ENCODE results near the gene MRPL21. TPM values are rescaled to one million over a fixed set of nuclear protein-coding genes. Genes with fewer than 3 reads are reported as not detected.

Gene MRPL21
- total RNA-seq, 3 donors from 2014 or later, result 49.2 to 78.4 (median 72.6) TPM

DNA sequence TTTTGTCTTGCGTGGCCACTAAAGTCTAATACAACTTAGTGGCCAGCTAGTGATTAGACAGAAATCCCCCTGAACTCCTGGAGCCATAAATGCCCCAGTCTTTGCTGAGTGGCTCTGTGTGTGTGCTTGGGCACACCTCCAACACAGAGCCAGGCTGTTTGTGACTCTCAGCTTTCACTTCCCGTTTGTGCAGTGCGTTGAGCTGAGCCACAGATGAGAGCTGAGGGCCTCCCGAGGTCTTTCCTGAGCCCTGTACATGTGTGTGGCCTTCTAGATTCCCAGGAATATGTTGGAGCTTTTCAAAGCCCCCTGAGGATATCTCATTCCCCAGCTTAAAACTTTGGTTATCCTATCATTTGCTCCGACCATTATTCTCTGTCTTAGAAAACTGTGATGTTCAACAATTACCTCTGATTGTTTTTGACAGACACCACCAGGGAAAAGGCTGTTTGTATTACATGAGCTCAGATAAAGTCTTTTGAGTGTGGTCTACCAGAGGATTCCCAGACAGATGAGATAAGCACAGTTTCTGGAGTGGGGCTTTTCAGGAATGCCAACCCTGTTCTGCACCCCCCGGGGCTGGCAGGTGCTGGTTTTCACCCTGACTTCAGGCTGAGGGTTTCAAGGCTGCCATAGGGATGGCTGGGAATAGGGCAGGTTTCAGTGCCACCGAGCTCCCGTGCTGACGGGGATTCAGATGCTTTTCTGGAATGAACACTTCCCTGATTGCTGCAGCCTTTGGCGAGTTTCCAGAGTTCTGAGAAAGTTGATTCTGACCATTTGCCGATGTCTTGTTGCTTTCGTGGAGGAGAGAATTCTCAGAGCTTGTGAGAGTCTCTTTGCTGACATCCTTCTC, 23.9 kb upstream of the MRPL21 start:
- no peaks in the 10 kb centered on the region for H3K4me1 ChIP-seq (ENCODE audit: low read depth)
- ATAC-seq (peak; percentile 45), DNase-seq (no peak)
- TF ChIP-seq, protein P1, sequence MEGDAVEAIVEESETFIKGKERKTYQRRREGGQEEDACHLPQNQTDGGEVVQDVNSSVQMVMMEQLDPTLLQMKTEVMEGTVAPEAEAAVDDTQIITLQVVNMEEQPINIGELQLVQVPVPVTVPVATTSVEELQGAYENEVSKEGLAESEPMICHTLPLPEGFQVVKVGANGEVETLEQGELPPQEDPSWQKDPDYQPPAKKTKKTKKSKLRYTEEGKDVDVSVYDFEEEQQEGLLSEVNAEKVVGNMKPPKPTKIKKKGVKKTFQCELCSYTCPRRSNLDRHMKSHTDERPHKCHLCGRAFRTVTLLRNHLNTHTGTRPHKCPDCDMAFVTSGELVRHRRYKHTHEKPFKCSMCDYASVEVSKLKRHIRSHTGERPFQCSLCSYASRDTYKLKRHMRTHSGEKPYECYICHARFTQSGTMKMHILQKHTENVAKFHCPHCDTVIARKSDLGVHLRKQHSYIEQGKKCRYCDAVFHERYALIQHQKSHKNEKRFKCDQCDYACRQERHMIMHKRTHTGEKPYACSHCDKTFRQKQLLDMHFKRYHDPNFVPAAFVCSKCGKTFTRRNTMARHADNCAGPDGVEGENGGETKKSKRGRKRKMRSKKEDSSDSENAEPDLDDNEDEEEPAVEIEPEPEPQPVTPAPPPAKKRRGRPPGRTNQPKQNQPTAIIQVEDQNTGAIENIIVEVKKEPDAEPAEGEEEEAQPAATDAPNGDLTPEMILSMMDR (IDR thresholded peaks at IDR 0.05), result no peak
- intact Hi-C loops (cut with DNase I, micrococcal nuclease), result no loop called here
- no peak overlapping the region for H3K4me3 ChIP-seq
- peaks cover 5% of the 10 kb centered on the region for H3K36me3 ChIP-seq (ENCODE audit: low read depth)
- peaks cover 21% of the 10 kb centered on the region for H3K9me3 ChIP-seq

GRCh38 chr11:68925611-68926010, 22.0 kb upstream of the MRPL21 start:
- Histone ChIP-seq H3K4me1 (ENCODE audit: low read depth) (no peaks in the 10 kb centered on the region), H3K36me3 (ENCODE audit: low read depth) (peaks cover 5% of the 10 kb centered on the region)

DNA sequence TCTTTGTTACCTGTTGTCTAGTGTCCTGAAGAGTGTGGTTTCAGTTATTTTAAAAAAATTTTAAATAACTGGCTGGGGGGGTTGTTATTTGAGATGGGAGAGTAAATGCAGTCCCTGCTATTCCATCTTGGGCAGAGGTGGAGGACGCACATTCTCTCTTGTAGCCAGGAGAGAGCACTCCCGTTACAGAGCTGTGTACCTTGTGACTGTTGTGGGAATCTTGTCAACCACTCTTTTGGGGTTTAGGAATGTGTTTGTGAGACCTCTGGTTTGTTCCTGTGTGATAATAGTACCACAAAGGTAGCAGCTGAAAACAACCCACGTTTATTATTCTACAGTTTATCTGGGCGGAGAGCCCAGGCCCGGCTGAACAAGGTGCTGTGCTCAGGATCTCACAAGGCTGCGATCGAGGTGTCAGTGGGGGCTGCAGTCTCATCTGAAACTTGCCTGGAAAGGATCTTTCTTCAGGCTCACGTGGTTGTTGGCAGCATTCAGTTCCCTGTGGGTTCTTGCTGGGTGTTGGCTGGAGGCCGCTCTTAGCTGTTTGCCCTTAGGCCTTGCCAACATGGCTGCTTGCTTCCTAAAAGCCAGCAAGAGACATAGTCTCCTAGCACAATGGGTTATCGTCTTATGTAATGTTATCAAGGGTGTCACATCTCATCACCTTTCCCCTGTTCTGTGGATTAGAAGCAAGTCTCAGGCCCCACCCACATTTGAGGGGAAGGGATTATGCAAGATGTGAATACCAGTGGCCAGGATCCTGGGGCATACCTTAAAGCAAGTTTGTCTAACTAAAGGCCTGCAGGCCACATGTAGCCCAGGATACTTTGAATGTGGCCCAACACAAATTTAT, 20.7 kb upstream of the MRPL21 start:
- no peak overlapping the region for H3K4me3 ChIP-seq
- ATAC-seq (no peak), DNase-seq (no peak)
- peaks cover 21% of the 10 kb centered on the region for H3K9me3 ChIP-seq
- no peaks in the 10 kb centered on the region for H3K4me1 ChIP-seq (ENCODE audit: low read depth)
- TF ChIP-seq, protein P1 (IDR thresholded peaks at IDR 0.05), result no peak
- intact Hi-C loops (cut with DNase I, micrococcal nuclease), result no loop called here
- H3K36me3 ChIP-seq (ENCODE audit: low read depth), result peaks cover 5% of the 10 kb centered on the region

More at GRCh38 chr11:68925611-68926010, 22.0 kb upstream of the MRPL21 start:
- no peak for DNase-seq
- TF ChIP-seq, protein P1 (IDR thresholded peaks at IDR 0.05), result no peak
- Histone ChIP-seq H3K9me3 (peaks cover 21% of the 10 kb centered on the region), H3K4me3 (no peak overlapping the region)
- ATAC-seq, result no peak
- intact Hi-C loops (cut with DNase I, micrococcal nuclease), result no loop called here

GRCh38 chr11:68923614-68924013, 20.0 kb upstream of the MRPL21 start:
- H3K4me1 ChIP-seq (ENCODE audit: low read depth), result no peaks in the 10 kb centered on the region
- TF ChIP-seq, protein P1 (IDR thresholded peaks at IDR 0.05), result no peak
- no peak overlapping the region for H3K4me3 ChIP-seq
- peaks cover 5% of the 10 kb centered on the region for H3K36me3 ChIP-seq (ENCODE audit: low read depth)
- ATAC-seq (no peak), DNase-seq (no peak)
- intact Hi-C loops (cut with DNase I, micrococcal nuclease), result no loop called here
- H3K9me3 ChIP-seq, result peaks cover 21% of the 10 kb centered on the region

GRCh38 chr11:68916439-68916838, 12.8 kb upstream of the MRPL21 start:
- H3K9me3 ChIP-seq, result no peaks in the 10 kb centered on the region
- DNase-seq, result no peak
- peaks cover 3% of the 10 kb centered on the region for H3K36me3 ChIP-seq (ENCODE audit: low read depth)
- intact Hi-C loops (cut with DNase I, micrococcal nuclease), result no loop called here
- no peak overlapping the region for H3K4me3 ChIP-seq
- TF ChIP-seq, protein P1 (IDR thresholded peaks at IDR 0.05), result no peak
- no peak for ATAC-seq
- no peaks in the 10 kb centered on the region for H3K4me1 ChIP-seq (ENCODE audit: low read depth)
